ENCODE results near the gene IFITM1. TPM values are rescaled to one million over a fixed set of nuclear protein-coding genes. Genes with fewer than 3 reads are reported as not detected.

Gene IFITM1
- total and polyA plus RNA-seq, 9 of the 15 experiments (the other 6 are each of a cell fraction or from before 2014, with no cell fraction given): 691 to 5,579 (median 974) TPM

DNA sequence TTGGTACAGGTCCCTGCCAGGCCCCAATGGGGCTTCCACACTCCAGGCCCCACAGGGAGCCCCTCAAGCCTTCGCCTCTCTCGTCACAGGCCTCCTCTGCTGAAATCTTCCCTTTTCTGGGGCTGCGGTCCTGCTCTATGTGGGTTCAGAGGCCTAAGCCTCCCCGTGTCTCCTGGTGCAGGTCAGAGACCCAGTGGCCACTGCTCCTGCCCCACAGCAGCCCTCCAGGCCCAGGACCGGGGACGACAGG, 12.7 kb downstream of the IFITM1 start (continued):
- TF ChIP-seq, protein P1, sequence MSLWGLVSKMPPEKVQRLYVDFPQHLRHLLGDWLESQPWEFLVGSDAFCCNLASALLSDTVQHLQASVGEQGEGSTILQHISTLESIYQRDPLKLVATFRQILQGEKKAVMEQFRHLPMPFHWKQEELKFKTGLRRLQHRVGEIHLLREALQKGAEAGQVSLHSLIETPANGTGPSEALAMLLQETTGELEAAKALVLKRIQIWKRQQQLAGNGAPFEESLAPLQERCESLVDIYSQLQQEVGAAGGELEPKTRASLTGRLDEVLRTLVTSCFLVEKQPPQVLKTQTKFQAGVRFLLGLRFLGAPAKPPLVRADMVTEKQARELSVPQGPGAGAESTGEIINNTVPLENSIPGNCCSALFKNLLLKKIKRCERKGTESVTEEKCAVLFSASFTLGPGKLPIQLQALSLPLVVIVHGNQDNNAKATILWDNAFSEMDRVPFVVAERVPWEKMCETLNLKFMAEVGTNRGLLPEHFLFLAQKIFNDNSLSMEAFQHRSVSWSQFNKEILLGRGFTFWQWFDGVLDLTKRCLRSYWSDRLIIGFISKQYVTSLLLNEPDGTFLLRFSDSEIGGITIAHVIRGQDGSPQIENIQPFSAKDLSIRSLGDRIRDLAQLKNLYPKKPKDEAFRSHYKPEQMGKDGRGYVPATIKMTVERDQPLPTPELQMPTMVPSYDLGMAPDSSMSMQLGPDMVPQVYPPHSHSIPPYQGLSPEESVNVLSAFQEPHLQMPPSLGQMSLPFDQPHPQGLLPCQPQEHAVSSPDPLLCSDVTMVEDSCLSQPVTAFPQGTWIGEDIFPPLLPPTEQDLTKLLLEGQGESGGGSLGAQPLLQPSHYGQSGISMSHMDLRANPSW (CRISPR knock-in tag; IDR thresholded peaks at IDR 0.05): no peak
- TF ChIP-seq FOXJ2 (tag; IDR thresholded peaks at IDR 0.05): no peak
- TF ChIP-seq, protein P2, sequence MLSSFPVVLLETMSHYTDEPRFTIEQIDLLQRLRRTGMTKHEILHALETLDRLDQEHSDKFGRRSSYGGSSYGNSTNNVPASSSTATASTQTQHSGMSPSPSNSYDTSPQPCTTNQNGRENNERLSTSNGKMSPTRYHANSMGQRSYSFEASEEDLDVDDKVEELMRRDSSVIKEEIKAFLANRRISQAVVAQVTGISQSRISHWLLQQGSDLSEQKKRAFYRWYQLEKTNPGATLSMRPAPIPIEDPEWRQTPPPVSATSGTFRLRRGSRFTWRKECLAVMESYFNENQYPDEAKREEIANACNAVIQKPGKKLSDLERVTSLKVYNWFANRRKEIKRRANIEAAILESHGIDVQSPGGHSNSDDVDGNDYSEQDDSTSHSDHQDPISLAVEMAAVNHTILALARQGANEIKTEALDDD (IDR thresholded peaks at IDR 0.05): no peak
- TF ChIP-seq ZNF184 (CRISPR knock-in tag; IDR thresholded peaks at IDR 0.05): no peak
- peak; percentile 92 for TF ChIP-seq ZNF263 (CRISPR knock-in tag; IDR thresholded peaks at IDR 0.05; ENCODE audit: borderline replicate concordance)
- no peak for TF ChIP-seq ELF1 (tag; IDR thresholded peaks at IDR 0.05)
- TF ChIP-seq ZNF57 (CRISPR knock-in tag; IDR thresholded peaks at IDR 0.05): peak; percentile 19; the same call in 1 of the 2 replicates

All from K562 (cell line).